CD4-positive, CD25-positive, alpha-beta regulatory T cell (primary cell): ENCODE data around the gene FBXL20. TPM values are rescaled to one million over a fixed set of nuclear protein-coding genes. Genes with fewer than 3 reads are reported as not detected.
"Not testable (repeated sequence)": the region's sequence is repeated elsewhere in the genome, so short reads cannot be mapped to it uniquely, and the experiment has no call there.

Experiments
- ATAC-seq, 2 donors: fragments of 150-1000 bp; cut with Tn5 transposase; one replicate each; pipeline ENCODE4 v1.10.0; 2021; ENCODE audit warnings: low read depth in 2 of 2, moderate number of reproducible peaks in 2 of 2, moderate library complexity in 1 of 2
- DNase-seq, 3 donors: peaks; one replicate each; pipeline versions ENCODE4 v3.0.0 to v3.0.0-alpha.2; 2012 to 2022; ENCODE audit warnings: mixed read lengths in 1 of 3
- H3K27ac ChIP-seq: one replicate; pipeline ENCODE4 v1.7.0; 2013; ENCODE audit warnings: mild to moderate bottlenecking, low read length; ENCODE audit not compliant: insufficient read depth, poor library complexity, severe bottlenecking
- H3K27me3 ChIP-seq: one replicate; pipeline ENCODE4 v1.7.0; 2013; ENCODE audit warnings: low read length; ENCODE audit not compliant: control insufficient read depth, insufficient read depth
- H3K36me3 ChIP-seq: one replicate; pipeline ENCODE4 v1.7.0; 2013; ENCODE audit warnings: mild to moderate bottlenecking, low read length, moderate library complexity; ENCODE audit not compliant: control insufficient read depth, insufficient read depth
- H3K4me1 ChIP-seq: 2 replicates; pipeline ENCODE4 v1.7.0; 2013; ENCODE audit warnings: mild to moderate bottlenecking, low read length; ENCODE audit not compliant: insufficient read depth, control insufficient read depth, poor library complexity, severe bottlenecking
- H3K4me3 ChIP-seq: one replicate; pipeline ENCODE4 v1.7.0; 2013; ENCODE audit warnings: low read depth, mild to moderate bottlenecking, low read length, moderate library complexity
- H3K9me3 ChIP-seq, 2 experiments: 1 replicate in 1 of 2; 2 replicates in 1 of 2; pipeline ENCODE4 v1.7.0; 2013; ENCODE audit warnings: low read length in 2 of 2, mild to moderate bottlenecking in 1 of 2, moderate library complexity in 1 of 2; ENCODE audit not compliant: control insufficient read depth in 2 of 2
- H3K27ac Mint-ChIP-seq, 3 donors: one replicate each; pipeline ENCODE4 v1.8.0; 2020 to 2022; ENCODE audit warnings: mild to moderate bottlenecking in 3 of 3, mixed read lengths in 3 of 3, moderate library complexity in 2 of 3
- H3K27me3 Mint-ChIP-seq: one replicate; pipeline ENCODE4 v1.8.0; 2022; ENCODE audit warnings: mild to moderate bottlenecking, mixed read lengths
- H3K36me3 Mint-ChIP-seq: one replicate; pipeline ENCODE4 v1.8.0; 2020; ENCODE audit warnings: mixed read lengths
- H3K4me1 Mint-ChIP-seq, 4 donors: one replicate each; pipeline ENCODE4 v1.8.0; 2020 to 2022; ENCODE audit warnings: mixed read lengths in 4 of 4, mild to moderate bottlenecking in 1 of 4
- H3K4me3 Mint-ChIP-seq, 4 donors: one replicate each; pipeline ENCODE4 v1.8.0; 2020 to 2022; ENCODE audit warnings: mild to moderate bottlenecking in 4 of 4, mixed read lengths in 4 of 4, moderate library complexity in 3 of 4
- H3K9me3 Mint-ChIP-seq, 7 donors: one replicate each; pipeline ENCODE4 v1.8.0; 2020 to 2022; ENCODE audit warnings: mixed read lengths in 7 of 7, mild to moderate bottlenecking in 3 of 7, moderate library complexity in 2 of 7
- polyA plus RNA-seq, 4 donors: library from polyadenylated mRNA; unstranded; fragments of 300-500 nt; fragmentation: Illumina TruSeq; gene quantifications; one replicate each; pipeline ENCODE4 v1.2.3, GENCODE V29; 2021
- total RNA-seq: library from RNA; stranded (reverse); gene quantifications from one replicate; pipeline ENCODE4 v1.2.3, GENCODE V29; 2022

FBXL20 gene
- total and polyA plus RNA-seq, 5 donors from 2014 or later, result 4.0 to 30.8 (median 5.5) TPM

DNA sequence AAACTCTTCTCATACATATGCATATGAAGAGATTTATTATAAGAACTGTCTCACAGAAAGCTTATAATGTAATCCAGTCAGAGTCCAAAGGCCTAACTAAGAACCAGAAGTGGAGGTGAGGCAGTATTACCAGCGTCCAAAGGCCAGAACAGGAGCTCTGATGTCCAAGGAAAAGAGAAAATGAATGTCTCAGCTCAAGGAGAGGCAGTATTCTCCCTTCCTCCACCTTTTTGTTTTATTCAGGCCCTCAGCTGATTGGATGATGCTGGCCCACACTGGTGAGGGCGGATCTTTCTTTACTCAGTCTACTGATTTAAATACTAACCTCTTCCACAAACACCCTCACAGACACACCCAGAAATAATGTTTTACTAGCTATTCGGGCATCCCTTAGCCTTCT lies 43.4 kb downstream of the FBXL20 start:
- H3K27ac ChIP-seq, result no peak overlapping the region
- H3K9me3 Mint-ChIP-seq, result no peaks in the 10 kb centered on the region

DNA sequence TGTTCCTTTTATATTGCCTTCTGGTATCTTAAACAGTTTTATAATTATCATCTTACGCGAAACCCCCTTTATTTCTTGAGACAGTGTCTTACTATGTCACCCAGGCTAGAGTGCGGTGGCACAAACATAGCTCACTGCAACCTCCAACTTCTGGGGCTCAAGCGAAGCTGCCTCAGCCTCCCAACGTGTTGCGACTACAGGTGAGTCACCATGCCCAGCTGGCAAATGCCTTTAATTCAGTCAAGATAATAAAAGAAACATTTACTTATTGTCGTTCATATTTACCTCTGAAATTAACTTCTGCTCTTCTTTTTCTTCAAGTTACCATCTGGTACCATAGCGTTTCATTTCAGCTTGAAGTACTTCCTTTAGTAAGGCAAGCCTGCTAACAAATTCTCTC lies 43.9 kb downstream of the FBXL20 start:
- Mint-ChIP-seq H3K4me1 (peaks cover 10 to 28% (median 24%) of the 10 kb centered on the region in 4 donors), H3K27ac (no peak overlapping the region)
- no peak overlapping the region for H3K4me3 ChIP-seq

More for the DNA sequence above, 43.4 kb downstream of the FBXL20 start:
- no peak for DNase-seq
- H3K4me3 ChIP-seq, result no peak overlapping the region
- no peak overlapping the region for H3K4me3 Mint-ChIP-seq
- ATAC-seq, result no peak
- peaks cover 8% of the 10 kb centered on the region for H3K36me3 Mint-ChIP-seq
- no peak overlapping the region for H3K27ac Mint-ChIP-seq
- H3K27me3 ChIP-seq, result no peaks in the 10 kb centered on the region
- H3K4me1 Mint-ChIP-seq, result peaks cover 10 to 28% (median 22%) of the 10 kb centered on the region in 4 donors
- no peaks in the 10 kb centered on the region for H3K27me3 Mint-ChIP-seq
- H3K36me3 ChIP-seq, result peaks cover 2% of the 10 kb centered on the region
- no peaks in the 10 kb centered on the region for H3K9me3 ChIP-seq
- H3K4me1 ChIP-seq, result no peaks in the 10 kb centered on the region

DNA sequence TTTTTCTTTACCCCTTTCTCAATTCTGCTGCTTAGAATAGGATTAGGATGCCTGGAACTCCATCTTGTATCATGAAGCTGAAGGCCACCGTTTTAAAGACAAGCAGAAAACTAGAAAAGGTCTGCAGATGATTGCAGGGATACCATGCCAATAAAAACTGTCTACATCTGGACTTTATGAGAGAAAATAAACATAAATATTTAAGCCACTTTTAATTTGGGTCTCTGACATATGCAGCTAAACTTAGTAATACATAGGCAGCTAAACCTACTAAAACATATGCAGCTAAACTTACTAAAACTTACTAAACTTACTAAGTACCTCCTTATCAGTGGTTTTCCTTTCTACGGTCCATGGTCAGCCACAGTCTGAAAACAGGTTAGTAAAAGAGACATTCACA lies 48.4 kb downstream of the FBXL20 start:
- Histone ChIP-seq H3K4me1 (no peaks in the 10 kb centered on the region), H3K4me3 (no peak overlapping the region), H3K27me3 (no peaks in the 10 kb centered on the region), H3K27ac (no peak overlapping the region), H3K9me3 (no peaks in the 10 kb centered on the region), H3K36me3 (peaks cover 2% of the 10 kb centered on the region)
- H3K4me1 Mint-ChIP-seq, result peaks cover 9 to 23% (median 20%) of the 10 kb centered on the region in 4 donors
- H3K4me3 Mint-ChIP-seq, result no peak overlapping the region
- ATAC-seq (no peak), DNase-seq (no peak)
- H3K27me3 Mint-ChIP-seq, result no peaks in the 10 kb centered on the region
- no peaks in the 10 kb centered on the region for H3K9me3 Mint-ChIP-seq
- no peak overlapping the region for H3K27ac Mint-ChIP-seq
- H3K36me3 Mint-ChIP-seq, result peaks cover 4% of the 10 kb centered on the region

More for the DNA sequence above, 43.9 kb downstream of the FBXL20 start:
- peaks cover 2% of the 10 kb centered on the region for H3K36me3 ChIP-seq
- DNase-seq (no peak), ATAC-seq (no peak)
- no peaks in the 10 kb centered on the region for H3K27me3 Mint-ChIP-seq
- no peaks in the 10 kb centered on the region for H3K4me1 ChIP-seq
- H3K27me3 ChIP-seq, result no peaks in the 10 kb centered on the region
- H3K36me3 Mint-ChIP-seq, result peaks cover 8% of the 10 kb centered on the region
- no peaks in the 10 kb centered on the region for H3K9me3 Mint-ChIP-seq
- no peak overlapping the region for H3K27ac ChIP-seq
- H3K9me3 ChIP-seq, result no peaks in the 10 kb centered on the region
- H3K4me3 Mint-ChIP-seq, result no peak overlapping the region

DNA sequence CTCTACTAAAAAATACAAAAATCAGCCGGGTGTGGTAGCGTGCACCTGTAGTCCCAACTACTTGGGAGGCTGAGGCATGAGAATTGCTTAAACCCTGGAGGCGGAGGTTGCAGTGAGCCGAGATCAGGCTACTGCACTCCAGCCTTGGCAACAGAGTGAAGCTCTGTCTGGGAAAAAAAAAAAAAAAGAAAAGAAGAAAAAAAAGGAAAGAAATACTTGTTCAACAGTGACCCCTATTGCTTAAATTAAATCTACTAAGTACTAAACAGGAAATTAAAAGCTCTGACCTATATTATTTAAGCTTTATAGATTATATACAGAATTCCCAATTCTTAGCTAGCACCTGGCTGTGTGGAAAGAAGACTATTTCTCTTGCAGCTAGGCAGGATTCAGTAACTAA lies 48.9 kb downstream of the FBXL20 start:
- ATAC-seq (no peak), DNase-seq (no peak)
- H3K4me3 ChIP-seq, result no peak overlapping the region
- Mint-ChIP-seq H3K9me3 (no peaks in the 10 kb centered on the region), H3K4me3 (no peak overlapping the region), H3K27me3 (no peaks in the 10 kb centered on the region), H3K4me1 (peaks cover 9 to 22% (median 16%) of the 10 kb centered on the region in 4 donors), H3K36me3 (peaks cover 4% of the 10 kb centered on the region), H3K27ac (no peak overlapping the region)
- no peaks in the 10 kb centered on the region for H3K9me3 ChIP-seq
- H3K36me3 ChIP-seq, result peaks cover 2% of the 10 kb centered on the region
- H3K27me3 ChIP-seq, result no peaks in the 10 kb centered on the region
- H3K4me1 ChIP-seq, result no peaks in the 10 kb centered on the region
- H3K27ac ChIP-seq, result no peak overlapping the region

DNA sequence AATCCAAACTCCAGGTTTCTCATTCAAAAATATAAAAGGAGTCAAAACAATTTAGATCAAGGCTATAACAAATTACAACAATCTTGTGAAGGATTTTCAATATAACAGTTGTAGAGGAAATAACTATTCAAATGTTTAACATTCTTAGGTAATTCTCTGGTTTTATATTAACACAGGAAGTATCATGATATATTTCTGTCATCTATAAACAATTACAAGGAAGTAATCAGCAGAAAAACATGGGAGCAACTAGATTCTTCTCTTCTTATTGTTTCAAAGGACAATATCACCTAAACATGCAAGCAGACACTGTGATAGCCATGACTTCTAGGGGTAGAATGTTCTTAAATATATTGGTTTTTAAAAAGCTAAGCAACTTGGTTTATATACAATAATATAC lies 49.9 kb downstream of the FBXL20 start:
- Mint-ChIP-seq H3K4me1 (peaks cover 9 to 19% (median 11%) of the 10 kb centered on the region in 4 donors), H3K36me3 (no peaks in the 10 kb centered on the region), H3K27me3 (no peaks in the 10 kb centered on the region), H3K9me3 (no peaks in the 10 kb centered on the region), H3K4me3 (no peak overlapping the region), H3K27ac (no peak overlapping the region)
- Histone ChIP-seq H3K27me3 (no peaks in the 10 kb centered on the region), H3K4me3 (no peak overlapping the region), H3K27ac (no peak overlapping the region), H3K36me3 (peaks cover 2% of the 10 kb centered on the region), H3K4me1 (no peaks in the 10 kb centered on the region), H3K9me3 (no peaks in the 10 kb centered on the region)
- no peak for DNase-seq
- no peak for ATAC-seq

DNA sequence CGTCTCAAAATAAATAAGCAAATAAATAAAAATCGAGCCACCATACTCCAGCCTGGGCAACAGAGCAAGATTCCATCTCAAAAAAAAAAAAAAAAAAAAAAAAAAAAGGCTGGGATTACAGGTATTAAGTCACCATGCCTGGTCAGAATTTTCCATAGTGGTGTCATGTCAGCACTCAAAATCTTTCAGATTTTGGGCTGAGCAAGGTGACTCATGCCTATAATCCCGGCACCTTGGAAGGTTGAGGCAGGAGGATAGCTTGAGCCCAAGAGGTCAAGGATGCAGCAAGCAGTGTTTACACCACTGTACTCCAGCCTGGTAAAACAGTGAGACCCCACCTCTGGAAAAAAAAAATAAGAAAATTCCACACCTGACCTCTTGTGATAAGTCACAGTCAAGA lies 52.2 kb downstream of the FBXL20 start:
- no peak overlapping the region for H3K27ac ChIP-seq
- no peaks in the 10 kb centered on the region for H3K4me1 ChIP-seq
- H3K4me3 ChIP-seq, result no peak overlapping the region
- no peaks in the 10 kb centered on the region for H3K9me3 ChIP-seq
- Mint-ChIP-seq H3K27me3 (no peaks in the 10 kb centered on the region), H3K4me3 (no peak overlapping the region), H3K9me3 (peaks cover 0 to 2% (median 0%) of the 10 kb centered on the region in 7 donors), H3K36me3 (peaks cover 6% of the 10 kb centered on the region), H3K27ac (no peak overlapping the region), H3K4me1 (peaks cover 10 to 25% (median 15%) of the 10 kb centered on the region in 4 donors)
- DNase-seq, result no peak
- no peak for ATAC-seq
- no peaks in the 10 kb centered on the region for H3K27me3 ChIP-seq
- no peaks in the 10 kb centered on the region for H3K36me3 ChIP-seq

DNA sequence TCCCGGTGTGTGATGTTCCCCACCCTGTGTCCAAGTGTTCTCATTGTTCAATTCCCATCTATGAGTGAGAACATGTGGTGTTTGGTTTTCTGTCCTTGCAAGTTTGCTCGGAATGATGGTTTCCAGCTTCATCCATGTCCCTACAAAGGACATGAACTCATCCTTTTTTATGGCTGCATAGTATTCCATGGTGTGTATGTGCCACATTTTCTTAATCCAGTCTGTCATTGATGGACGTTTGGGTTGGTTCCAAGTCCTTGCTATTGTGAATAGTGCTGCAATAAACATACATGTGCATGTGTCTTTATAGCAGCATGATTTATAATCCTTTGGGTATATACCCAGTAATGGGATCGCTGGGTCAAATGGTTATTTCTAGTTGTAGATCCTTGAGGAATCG lies 54.6 kb downstream of the FBXL20 start:
- H3K9me3 ChIP-seq, H3K4me1 ChIP-seq, DNase-seq, H3K36me3 ChIP-seq, ATAC-seq, H3K4me3 ChIP-seq, H3K36me3 Mint-ChIP-seq, H3K27ac ChIP-seq, H3K4me3 Mint-ChIP-seq, H3K27me3 ChIP-seq, H3K27me3 Mint-ChIP-seq, H3K9me3 Mint-ChIP-seq: not testable (repeated sequence)
- Mint-ChIP-seq H3K27ac (peak overlapping the region in 1 of 3 donors; percentile 32), H3K4me1 (peaks cover 8 to 25% (median 16%) of the 10 kb centered on the region in 4 donors)

DNA sequence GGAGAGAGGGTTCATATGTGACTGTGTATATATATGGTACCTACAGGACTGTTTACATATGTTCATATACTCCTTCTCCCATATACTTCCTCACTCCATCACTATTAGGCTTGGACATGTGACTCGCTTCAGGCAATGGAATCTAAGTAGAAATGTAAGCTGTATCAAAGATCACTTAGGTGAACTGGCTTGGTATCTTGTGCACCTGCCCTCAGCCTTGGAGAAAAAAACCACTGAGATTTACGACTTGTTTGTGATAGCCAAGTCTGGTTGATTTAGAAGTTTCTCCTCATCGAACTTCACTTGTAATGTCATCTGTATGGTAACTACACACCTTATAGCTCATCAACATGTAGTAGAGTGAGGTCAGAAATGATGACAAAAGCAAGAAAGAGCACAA lies 59.9 kb downstream of the FBXL20 start:
- ATAC-seq, result no peak
- H3K27ac ChIP-seq, result no peak overlapping the region
- H3K9me3 ChIP-seq, result no peaks in the 10 kb centered on the region
- Mint-ChIP-seq H3K36me3 (peaks cover 17% of the 10 kb centered on the region), H3K27me3 (no peaks in the 10 kb centered on the region), H3K4me3 (no peak overlapping the region), H3K4me1 (peaks cover 1 to 12% (median 8%) of the 10 kb centered on the region in 4 donors), H3K9me3 (peaks cover 0 to 2% (median 0%) of the 10 kb centered on the region in 7 donors), H3K27ac (no peak overlapping the region)
- H3K4me1 ChIP-seq, result no peaks in the 10 kb centered on the region
- no peak overlapping the region for H3K4me3 ChIP-seq
- H3K27me3 ChIP-seq, result no peaks in the 10 kb centered on the region
- no peak for DNase-seq
- H3K36me3 ChIP-seq, result peaks cover 13% of the 10 kb centered on the region
